ENCODE results near the gene CELF2.
A peak's percentile ranks its signal among the peaks of the same experiment; 100 is the strongest.

Gene CELF2

DNA sequence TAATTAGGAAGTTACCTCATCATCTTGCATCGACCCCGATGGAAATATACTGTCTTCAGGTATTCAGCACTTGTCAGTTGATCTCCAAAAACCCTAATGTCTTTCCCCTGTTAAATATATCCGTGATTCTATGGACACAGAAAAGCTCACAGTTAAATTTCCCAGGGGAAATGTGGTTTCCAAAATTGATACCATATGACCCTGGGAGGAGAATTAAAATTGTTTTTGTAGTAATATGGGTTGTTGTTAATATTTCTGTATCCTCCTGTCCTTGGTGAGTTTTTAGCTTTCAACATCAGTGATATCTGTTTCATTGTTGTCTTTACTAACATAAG is 132.1 kb downstream of the CELF2 start:
- Histone ChIP-seq H3K36me3 (ENCODE audit: control insufficient read depth in 2 of 2, insufficient read depth in 1 of 2, low read length in 2 of 2) (no peaks in the 10 kb centered on the region), H3K4me3 (ENCODE audit: low read depth, low read length) (no peak overlapping the region), H3K9me3 (ENCODE audit: control insufficient read depth, insufficient read depth, low read depth, low read length) (no peaks in the 10 kb centered on the region), H3K4me1 (ENCODE audit: control insufficient read depth, insufficient read depth, low read length) (peaks cover 76% of the 10 kb centered on the region), H3K27ac (ENCODE audit: extremely low read depth, low read depth, low read length) (peak overlapping the region; percentile 21; the same call in 1 of the 2 replicates)
- 0 out of 2 replicates have a peak, but pooled peaks have one; percentile 12 for TF ChIP-seq ZEB2 (tag by site-specific recombination; IDR thresholded peaks at IDR 0.05)
- no peak for TF ChIP-seq PRDM2 (tag by site-specific recombination; IDR thresholded peaks at IDR 0.05; ENCODE audit: borderline replicate concordance)
- 0 out of 2 replicates have a peak, but pooled peaks have one; percentile 68 for TF ChIP-seq SP7 (tag by site-specific recombination; IDR thresholded peaks at IDR 0.05)
- TF ChIP-seq ZNF366 (tag by site-specific recombination; conservative IDR thresholded peaks at IDR 0.05) = peak; percentile 54; the same call in 1 of the 2 replicates
- no peak for TF ChIP-seq ZNF777 (tag by site-specific recombination; IDR thresholded peaks at IDR 0.05; ENCODE audit: borderline replicate concordance)
- TF ChIP-seq, protein P1, sequence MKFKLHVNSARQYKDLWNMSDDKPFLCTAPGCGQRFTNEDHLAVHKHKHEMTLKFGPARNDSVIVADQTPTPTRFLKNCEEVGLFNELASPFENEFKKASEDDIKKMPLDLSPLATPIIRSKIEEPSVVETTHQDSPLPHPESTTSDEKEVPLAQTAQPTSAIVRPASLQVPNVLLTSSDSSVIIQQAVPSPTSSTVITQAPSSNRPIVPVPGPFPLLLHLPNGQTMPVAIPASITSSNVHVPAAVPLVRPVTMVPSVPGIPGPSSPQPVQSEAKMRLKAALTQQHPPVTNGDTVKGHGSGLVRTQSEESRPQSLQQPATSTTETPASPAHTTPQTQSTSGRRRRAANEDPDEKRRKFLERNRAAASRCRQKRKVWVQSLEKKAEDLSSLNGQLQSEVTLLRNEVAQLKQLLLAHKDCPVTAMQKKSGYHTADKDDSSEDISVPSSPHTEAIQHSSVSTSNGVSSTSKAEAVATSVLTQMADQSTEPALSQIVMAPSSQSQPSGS (tag by site-specific recombination; IDR thresholded peaks at IDR 0.05; ENCODE audit: low read depth) = peak; percentile 70; the same call in 1 of the 2 replicates
- TF ChIP-seq ZNF335 (tag by site-specific recombination; conservative IDR thresholded peaks at IDR 0.05) = peak; percentile 42; the same call in 1 of the 2 replicates
- TF ChIP-seq ZNF248 (tag by site-specific recombination; IDR thresholded peaks at IDR 0.05) = no peak
- POLR2A ChIA-PET = interaction anchor here (1.7 kb wide), 1 partner anchor 15 kb away, joined by 5 read pairs; no protein-coding TSS in a partner anchor
- CTCF ChIA-PET = interaction anchor here (0.5 to 1.1 kb wide), 3 partner anchors 16 to 1470 kb away, joined by 3 to 4 read pairs (median 3); no protein-coding TSS in a partner anchor

- no peak overlapping the region for H3K4me3 ChIP-seq (ENCODE audit: low read depth, low read length)
Observed at GRCh38 chr10:11150231-11150731, 132.6 kb downstream of the CELF2 start.

DNA sequence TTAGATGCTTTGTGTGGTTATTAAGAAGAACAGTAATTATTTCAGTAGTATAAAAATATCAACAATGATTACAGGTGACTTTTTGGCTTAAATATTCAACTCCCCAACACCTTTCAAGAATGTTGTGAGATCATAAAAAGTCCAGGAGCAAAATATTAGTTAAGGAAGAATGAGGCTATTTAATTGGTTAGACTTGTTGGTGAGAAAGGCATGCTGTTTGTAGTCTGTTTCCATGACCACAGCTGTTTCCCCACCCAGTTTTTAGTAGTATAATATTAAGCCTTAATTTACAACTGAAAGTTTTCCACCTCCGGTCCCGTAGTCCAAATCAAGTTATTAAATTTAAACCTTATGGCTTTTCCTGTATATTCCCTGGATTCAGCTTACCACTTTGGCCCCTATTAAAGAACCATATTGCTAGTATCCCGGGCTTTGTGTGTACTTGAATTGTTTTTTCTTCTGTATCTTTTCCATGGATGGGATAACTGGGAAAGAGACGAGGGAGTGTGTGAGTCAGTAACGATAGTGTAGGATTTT is 133.3 kb downstream of the CELF2 start:
- ChIA-PET CTCF (interaction anchor here (1.2 kb wide), 1 partner anchor 13 kb away, joined by 3 read pairs; no protein-coding TSS in a partner anchor), POLR2A (no interaction called here)
- no peak overlapping the region for H3K27ac ChIP-seq (ENCODE audit: extremely low read depth, low read depth, low read length)
- no peak overlapping the region for H3K4me3 ChIP-seq (ENCODE audit: low read depth, low read length)
- peaks cover 74% of the 10 kb centered on the region for H3K4me1 ChIP-seq (ENCODE audit: control insufficient read depth, insufficient read depth, low read length)
- H3K36me3 ChIP-seq (ENCODE audit: control insufficient read depth in 2 of 2, insufficient read depth in 1 of 2, low read length in 2 of 2) = no peaks in the 10 kb centered on the region
- H3K9me3 ChIP-seq (ENCODE audit: control insufficient read depth, insufficient read depth, low read depth, low read length) = no peaks in the 10 kb centered on the region
- TF ChIP-seq ZNF549 (tag by site-specific recombination; IDR thresholded peaks at IDR 0.05) = no peak
- TF ChIP-seq ZNF621 (tag by site-specific recombination; IDR thresholded peaks at IDR 0.05) = no peak
- TF ChIP-seq ZNF138 (tag by site-specific recombination; IDR thresholded peaks at IDR 0.05; ENCODE audit: borderline replicate concordance) = no peak
- TF ChIP-seq KLF9 (tag by site-specific recombination; IDR thresholded peaks at IDR 0.05; ENCODE audit: low read depth) = no peak
- TF ChIP-seq ZNF366 (tag by site-specific recombination; conservative IDR thresholded peaks at IDR 0.05) = no peak
- TF ChIP-seq, protein P2, sequence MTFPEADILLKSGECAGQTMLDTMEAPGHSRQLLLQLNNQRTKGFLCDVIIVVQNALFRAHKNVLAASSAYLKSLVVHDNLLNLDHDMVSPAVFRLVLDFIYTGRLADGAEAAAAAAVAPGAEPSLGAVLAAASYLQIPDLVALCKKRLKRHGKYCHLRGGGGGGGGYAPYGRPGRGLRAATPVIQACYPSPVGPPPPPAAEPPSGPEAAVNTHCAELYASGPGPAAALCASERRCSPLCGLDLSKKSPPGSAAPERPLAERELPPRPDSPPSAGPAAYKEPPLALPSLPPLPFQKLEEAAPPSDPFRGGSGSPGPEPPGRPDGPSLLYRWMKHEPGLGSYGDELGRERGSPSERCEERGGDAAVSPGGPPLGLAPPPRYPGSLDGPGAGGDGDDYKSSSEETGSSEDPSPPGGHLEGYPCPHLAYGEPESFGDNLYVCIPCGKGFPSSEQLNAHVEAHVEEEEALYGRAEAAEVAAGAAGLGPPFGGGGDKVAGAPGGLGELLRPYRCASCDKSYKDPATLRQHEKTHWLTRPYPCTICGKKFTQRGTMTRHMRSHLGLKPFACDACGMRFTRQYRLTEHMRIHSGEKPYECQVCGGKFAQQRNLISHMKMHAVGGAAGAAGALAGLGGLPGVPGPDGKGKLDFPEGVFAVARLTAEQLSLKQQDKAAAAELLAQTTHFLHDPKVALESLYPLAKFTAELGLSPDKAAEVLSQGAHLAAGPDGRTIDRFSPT (tag by site-specific recombination; IDR thresholded peaks at IDR 0.05) = no peak
- no peak for TF ChIP-seq ZNF202 (tag by site-specific recombination; IDR thresholded peaks at IDR 0.05; ENCODE audit: borderline replicate concordance)

More at GRCh38 chr10:11150231-11150731, 132.6 kb downstream of the CELF2 start:
- CTCF ChIA-PET = interaction anchor here (0.6 to 1.2 kb wide), 3 partner anchors 14 to 1470 kb away, joined by 3 to 4 read pairs (median 3); no protein-coding TSS in a partner anchor
- Histone ChIP-seq H3K36me3 (ENCODE audit: control insufficient read depth in 2 of 2, insufficient read depth in 1 of 2, low read length in 2 of 2) (no peaks in the 10 kb centered on the region), H3K4me1 (ENCODE audit: control insufficient read depth, insufficient read depth, low read length) (peaks cover 78% of the 10 kb centered on the region), H3K9me3 (ENCODE audit: control insufficient read depth, insufficient read depth, low read depth, low read length) (no peaks in the 10 kb centered on the region), H3K27ac (ENCODE audit: extremely low read depth, low read depth, low read length) (no peak overlapping the region)
- POLR2A ChIA-PET = interaction anchor here (1.7 kb wide), 1 partner anchor 15 kb away, joined by 5 read pairs; no protein-coding TSS in a partner anchor
- TF ChIP-seq OSR2 (tag by site-specific recombination; IDR thresholded peaks at IDR 0.05) (0 out of 2 replicates have a peak, but pooled peaks have one; percentile 33), GLIS1 (tag by site-specific recombination; IDR thresholded peaks at IDR 0.05) (no peak)
- TF ChIP-seq, protein P3, sequence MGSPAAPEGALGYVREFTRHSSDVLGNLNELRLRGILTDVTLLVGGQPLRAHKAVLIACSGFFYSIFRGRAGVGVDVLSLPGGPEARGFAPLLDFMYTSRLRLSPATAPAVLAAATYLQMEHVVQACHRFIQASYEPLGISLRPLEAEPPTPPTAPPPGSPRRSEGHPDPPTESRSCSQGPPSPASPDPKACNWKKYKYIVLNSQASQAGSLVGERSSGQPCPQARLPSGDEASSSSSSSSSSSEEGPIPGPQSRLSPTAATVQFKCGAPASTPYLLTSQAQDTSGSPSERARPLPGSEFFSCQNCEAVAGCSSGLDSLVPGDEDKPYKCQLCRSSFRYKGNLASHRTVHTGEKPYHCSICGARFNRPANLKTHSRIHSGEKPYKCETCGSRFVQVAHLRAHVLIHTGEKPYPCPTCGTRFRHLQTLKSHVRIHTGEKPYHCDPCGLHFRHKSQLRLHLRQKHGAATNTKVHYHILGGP (tag by site-specific recombination; IDR thresholded peaks at IDR 0.05) = no peak
